ENCODE data around the gene RBCK1. TPM values are rescaled to one million over a fixed set of nuclear protein-coding genes. Genes with fewer than 3 reads are reported as not detected.
"Not testable (repeated sequence)": the region's sequence is repeated elsewhere in the genome, so short reads cannot be mapped to it uniquely, and the experiment has no call there.

RBCK1 gene
- total RNA-seq, 2 experiments from 2014 or later, result 90.9 to 94.0 TPM

DNA sequence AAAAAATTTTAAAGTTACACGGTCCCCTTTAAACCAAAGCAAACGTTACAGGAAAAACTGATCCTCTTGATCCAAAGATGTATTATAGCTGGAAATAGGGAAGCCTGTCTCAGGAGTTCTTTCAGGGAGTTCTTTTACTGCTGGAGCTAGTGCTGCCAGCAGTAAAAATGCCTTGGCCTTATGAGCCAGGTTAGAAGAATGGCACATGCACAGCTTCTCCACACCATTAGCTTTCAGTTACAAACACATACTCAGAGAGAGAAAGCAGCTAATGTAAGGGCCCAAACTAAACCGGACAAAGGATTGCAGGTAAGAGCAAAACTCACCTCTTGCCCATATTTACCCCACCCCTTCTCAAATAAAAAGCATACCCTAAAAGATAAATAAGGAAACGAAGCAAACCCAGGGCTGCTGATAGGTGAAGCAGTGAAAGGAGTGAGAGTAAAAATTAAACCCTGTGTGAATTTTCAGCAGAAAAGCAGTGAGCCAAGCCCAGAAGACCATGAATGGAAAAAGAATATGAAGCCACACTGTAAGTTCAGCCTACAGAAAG, 35.2 kb downstream of the RBCK1 start:
- CTCF ChIA-PET, result no interaction called here
- POLR2A ChIA-PET, result no interaction called here

DNA sequence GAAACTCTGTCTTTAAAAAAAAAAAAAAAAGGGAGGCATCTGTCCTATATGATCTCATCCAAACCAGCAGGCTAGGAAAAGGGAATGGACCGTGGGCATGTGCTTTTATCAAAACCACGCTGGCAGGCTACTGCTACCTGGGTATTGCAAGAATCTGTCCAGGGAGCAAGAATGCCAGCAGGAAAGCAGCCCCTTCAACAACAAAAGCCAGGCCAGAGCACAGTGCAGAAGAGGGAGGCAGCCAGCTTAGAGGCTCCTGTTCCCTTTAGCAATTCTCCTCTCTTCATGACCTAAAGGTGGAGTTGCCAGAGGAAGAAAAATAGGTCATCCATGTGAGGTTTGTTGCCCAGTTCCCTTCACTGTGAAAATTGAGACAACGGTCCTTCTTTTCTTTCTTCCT, 36.0 kb downstream of the RBCK1 start:
- ChIA-PET POLR2A (no interaction called here), CTCF (no interaction called here)

DNA sequence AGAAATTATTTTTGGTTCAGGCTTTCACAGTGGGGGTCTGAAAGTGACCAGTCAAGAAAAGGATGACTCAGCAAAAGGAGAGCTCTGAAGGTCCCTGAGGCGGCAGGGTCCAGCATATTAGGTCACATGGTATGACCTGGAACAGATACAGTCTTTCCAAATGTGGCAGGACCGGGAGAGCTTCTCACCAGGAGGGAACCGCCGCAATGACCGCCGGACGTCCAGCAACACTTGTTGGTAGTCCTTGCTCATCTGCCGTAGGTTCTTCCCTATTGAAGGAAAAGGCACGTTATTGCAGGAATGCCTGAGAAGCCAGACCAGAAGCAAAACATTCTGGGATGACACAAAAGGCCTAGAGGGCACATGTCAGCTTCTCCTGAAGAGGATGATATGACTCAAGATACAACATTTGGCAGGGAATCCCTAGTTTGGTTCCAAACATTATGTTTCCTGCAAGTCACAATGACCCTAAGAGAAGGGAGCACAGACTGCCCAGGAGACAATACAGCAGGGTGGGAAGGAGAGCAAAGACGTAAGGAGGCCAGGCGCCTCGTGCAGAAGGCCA, 36.8 kb downstream of the RBCK1 start:
- ChIA-PET POLR2A (interaction anchor here (0.5 to 1.0 kb wide), 2 partner anchors 54 to 83 kb away, joined by 5 to 6 read pairs; no protein-coding TSS in a partner anchor), CTCF (no interaction called here)

DNA sequence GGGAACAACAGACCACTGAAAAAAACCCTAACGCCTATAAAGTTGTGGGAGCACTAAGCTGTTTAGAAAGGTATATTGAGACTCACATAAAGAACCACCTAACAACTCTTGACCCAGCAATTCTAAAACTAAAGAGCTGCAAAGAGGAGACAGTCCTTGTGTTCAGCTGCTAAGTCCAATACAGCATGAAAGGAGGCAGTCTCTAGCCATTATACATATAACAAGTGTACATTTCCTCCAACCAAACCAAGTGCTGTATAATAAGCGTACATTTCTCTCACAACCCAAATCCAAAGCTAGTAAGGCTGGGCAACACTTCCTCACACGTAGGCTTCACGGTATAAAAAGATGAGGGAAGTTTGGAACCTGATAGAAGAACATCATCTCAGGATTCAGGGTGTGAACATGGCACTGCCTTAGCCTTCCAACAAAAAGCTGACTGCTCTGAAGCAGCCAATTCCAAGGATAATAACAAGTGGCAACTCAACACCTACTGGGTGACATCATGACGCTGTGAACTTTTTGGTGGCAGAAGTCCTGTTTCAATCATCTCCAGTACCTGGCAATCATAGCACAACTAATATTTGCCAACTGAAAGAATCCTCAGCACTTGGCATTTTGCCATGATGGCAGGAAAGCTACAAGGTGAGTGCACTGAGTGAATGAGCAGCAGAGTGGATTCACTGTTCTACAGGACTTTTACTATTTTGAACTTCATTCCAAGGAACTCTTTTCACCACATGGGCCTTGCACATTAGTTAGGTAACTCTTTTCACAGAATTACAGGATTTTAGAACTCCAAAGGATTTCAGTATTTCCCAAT, 37.6 kb downstream of the RBCK1 start:
- CTCF ChIA-PET, result no interaction called here
- POLR2A ChIA-PET, result interaction anchor here (1.0 kb wide), 1 partner anchor 55 kb away, joined by 6 read pairs; no protein-coding TSS in a partner anchor

DNA sequence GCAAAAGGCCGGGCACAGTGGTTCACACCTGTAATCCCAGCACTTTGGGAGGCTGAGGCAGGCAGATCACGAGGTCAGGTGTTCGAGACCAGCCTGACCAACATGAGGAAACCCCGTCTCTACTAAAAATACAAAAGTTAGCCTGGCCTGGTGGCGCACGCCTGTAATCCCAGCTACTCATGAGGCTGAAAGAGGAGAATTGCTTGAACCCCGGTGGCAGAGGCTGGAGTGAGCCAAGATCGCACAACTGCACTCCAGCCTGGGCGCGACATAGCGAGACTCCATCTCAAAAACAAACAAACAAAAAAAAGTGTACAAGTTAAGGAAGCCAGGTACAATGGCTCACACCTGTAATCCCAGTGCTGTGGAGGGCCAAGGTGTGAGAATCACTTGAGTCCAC, 43.9 kb downstream of the RBCK1 start:
- POLR2A ChIA-PET, CTCF ChIA-PET: not testable (repeated sequence)

DNA sequence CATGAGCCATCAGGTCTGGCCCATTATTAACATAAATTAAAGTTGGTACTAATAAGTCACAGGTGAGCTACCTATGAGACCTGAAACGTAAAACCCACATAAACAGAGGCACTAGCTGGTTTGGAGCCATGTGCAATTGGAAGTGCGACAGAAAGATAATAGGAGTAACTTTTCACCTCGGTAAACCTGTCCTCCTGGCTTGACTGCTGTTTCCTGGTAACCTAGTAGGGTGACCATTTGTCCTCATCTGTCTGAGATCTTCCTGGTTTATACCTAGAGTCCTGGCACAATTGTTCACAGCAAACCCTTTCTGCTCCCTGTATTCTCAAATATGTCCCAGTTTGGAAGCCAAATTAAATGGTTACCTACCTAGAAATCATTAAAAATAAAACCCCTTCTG, 46.9 kb downstream of the RBCK1 start:
- POLR2A ChIA-PET, result no interaction called here
- CTCF ChIA-PET, result no interaction called here

DNA sequence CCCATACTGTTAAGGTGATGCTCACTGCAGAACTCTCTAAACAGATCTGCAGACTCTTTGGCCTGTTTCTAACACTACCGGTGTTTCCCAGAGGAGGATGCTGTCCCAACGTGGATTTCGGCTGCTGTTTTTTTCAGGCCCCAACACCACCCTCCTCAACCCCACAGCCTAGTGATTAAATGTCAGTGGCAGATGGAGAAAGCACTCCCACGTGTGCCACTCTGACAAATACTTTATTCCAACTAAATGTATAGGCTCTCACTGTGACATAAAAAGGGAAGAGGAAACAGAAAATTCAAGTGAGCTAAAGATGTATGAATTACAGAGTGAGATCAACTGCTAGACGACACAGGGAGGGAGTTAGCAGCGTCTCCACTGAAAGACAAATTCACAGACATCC, 50.7 kb downstream of the RBCK1 start:
- CTCF ChIA-PET, result interaction anchor here (0.7 kb wide), 1 partner anchor 82 kb away, joined by 3 read pairs; no protein-coding TSS in a partner anchor
- POLR2A ChIA-PET, result no interaction called here

DNA sequence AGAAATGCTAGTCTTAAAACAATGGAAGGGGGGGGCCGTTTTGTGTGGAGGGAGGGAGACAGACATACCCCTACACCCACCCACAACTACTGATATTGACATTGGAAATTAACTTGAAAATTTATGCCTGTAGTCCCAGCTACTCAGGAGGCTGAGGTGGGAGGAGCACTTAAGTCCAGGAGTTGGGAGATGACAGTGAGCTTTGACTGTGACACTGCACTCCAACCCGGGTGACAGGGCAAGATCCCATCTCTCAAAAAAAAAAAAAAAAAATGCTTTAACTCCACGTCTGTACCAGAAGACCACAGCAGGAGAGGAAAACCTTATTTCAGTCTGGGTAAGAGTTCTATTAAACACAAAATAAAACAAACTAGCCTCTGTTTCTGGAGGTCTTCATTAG, 52.1 kb downstream of the RBCK1 start:
- CTCF ChIA-PET, result interaction anchor here (0.9 kb wide), 1 partner anchor 53 kb away, joined by 4 read pairs; no protein-coding TSS in a partner anchor
- POLR2A ChIA-PET, result interaction anchor here (0.6 kb wide), 1 partner anchor 171 kb away, joined by 3 read pairs; no protein-coding TSS in a partner anchor

DNA sequence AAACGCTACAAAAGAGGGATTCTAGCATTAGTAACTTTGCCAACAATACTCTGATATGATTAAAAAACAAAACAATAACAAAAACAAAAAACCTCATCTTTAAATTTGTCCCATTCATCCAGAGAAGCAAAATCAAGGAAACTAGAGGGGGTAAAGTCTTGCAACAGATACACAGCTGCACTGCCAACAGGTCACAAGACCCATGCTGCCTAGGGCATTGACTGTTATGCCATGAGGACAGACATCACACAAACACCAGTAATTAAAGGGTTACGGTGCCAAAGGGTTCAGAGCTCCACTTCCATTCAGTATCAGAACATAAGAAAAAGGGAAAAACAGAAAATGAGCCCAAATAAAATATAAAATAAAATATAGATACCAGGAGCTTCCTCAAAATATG, 52.6 kb downstream of the RBCK1 start:
- ChIA-PET POLR2A (no interaction called here), CTCF (no interaction called here)

DNA sequence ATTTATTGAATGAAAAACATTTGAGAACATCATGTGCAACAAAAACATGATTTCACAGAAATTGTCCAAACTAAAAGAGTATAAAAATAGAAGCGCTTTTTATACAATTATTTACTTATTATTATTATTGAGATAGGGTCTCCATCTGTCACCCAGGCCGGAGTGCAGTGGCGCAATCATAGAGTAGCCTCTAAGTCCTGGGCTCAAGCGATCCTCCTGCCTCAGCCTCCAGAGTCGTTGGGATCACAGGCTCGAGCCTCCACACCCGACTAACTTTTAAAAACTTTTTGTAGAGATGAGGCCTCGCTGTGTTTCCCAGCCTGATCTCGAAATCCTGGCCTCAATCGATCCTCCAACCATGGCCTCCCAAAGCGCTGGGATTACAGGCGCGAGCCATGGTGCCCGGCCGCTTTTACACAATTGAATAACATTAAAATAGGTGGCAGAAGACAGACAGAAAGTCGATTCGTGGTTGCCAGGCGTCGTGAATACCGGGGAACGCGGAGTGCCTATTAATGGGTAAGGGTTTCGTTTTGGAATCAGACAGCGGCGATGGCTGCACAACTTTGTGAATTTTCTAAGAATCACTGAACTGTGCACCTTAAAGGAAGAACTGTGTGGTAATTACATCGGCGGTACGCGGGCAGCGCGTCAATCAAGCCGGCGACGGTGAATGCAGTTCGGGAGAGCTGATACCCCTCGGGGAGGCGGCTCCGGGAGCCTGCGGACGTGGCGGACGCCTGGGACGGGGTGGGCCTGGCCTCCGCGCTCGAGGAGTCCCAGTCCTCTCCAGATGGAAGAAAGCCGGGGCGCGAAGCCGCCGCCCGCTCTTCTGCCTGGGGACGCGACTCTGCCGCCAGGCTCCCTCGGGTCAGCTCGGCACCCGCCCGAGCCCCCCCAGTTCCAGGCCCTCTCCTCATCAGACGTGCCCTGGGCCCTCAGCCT, 53.4 kb downstream of the RBCK1 start:
- ChIA-PET CTCF (interaction anchor here (1.2 kb wide), 1 partner anchor 80 kb away, joined by 3 read pairs; no protein-coding TSS in a partner anchor), POLR2A (interaction anchor here (1.0 to 1.3 kb wide), 2 partner anchors 23 to 54 kb away, joined by 5 read pairs; no protein-coding TSS in a partner anchor)

DNA sequence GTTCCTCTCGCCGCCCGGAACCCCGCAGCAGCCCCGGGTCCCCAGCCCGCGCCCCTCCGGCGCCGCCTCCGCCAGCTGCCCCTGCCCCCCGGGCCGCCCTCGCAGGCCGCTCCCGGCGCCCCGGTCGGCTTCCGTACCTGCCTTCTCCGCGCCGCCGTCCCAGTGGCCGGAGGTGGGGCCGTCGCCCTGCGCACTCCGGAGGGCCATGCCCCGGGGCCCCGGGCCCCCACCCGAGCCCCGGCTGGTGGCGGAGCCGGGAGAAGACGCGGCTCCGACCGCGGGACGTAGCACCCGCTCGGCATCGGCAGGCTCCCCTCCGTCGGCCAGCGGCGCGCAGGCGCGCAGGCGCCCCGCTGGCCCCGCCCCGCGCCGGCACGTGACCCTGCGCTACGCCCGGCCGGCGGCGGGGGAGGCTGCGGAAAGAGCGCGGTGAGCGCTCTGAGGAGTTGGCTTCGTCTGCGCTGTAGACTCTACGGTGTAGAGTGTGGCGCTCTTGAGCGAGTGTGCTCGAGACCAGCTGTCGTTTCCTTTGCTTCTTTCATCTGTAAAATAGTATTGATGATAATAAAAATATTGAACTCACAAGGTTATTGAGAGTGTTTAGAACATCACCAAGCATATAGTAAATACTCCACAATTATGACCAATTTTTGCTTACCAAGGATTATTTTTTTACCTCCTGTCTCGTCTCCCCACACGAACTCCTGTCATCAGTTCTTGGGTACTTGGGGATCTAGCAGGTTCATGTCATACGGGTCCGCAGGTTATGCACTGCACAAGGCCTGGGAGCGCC, 54.3 kb downstream of the RBCK1 start, which contains the start of gene TBC1D20:
TSS of gene TBC1D20 (minus strand) at position 335 of the 793 bp plus-strand sequence. CDS start at position 207, 128 bp downstream.
- ChIA-PET CTCF (interaction anchor here (0.6 to 1.6 kb wide), 3 partner anchors 9 to 108 kb away, joined by 3 to 5 read pairs (median 3); no protein-coding TSS in a partner anchor), POLR2A (interaction anchor here (1.0 to 1.3 kb wide), 2 partner anchors 24 to 55 kb away, joined by 5 read pairs; no protein-coding TSS in a partner anchor)

DNA sequence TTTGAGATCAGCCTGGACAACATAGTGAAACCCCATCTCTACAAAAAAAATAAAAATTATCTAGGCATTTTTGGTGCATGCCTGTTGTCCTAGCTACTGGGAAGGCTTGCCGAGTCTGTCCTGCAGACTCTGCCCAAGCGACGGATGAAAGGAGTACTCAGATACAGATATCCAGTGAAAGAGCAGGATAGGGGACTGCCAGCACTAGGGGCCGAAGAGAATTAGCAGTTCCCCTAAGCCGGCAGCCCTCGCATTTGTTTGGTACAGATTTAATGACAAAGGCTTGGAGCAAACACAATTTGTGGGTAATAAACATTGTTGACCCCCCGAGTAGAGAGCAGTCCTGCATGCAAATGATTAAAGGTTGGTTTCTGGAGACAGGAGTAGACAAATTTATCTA, 59.7 kb downstream of the RBCK1 start:
- ChIA-PET POLR2A (no interaction called here), CTCF (no interaction called here)

DNA sequence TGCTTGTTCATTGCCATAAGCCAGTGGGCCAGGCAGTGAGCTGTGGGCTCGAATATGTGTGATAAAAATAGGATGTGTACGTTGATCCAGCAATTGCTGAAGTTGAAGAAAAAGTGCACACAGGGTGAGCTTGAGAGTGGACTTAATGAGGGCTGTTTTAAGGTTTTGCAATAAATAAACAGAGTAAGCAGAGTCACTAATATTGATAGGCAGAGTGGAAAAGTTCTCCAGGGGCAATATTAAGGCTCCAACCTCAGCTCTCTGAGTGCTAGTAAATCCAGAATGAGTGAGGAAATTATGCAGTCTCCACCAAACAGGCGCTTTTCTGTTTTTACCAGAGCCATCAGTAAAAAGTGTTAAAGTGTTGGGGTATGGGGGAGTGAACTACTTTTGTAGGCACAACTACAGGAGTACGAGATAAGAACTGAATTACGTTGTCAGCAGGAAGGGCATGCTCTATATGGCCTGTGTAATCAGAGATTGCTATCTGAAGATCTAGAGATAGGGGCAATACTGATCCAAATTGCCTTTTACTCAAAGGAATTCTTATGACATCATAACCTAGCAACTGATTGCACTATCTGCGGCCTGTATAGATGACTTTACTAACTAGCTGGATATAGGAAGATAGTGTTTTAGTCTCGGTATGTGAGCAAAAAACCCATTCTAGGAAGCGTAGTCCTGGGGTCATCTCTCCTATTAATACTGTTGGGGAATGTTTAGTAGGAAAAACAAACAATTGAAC, 61.8 kb downstream of the RBCK1 start:
- POLR2A ChIA-PET, result no interaction called here
- CTCF ChIA-PET, result interaction anchor here (0.6 to 1.1 kb wide), 2 partner anchors 8 to 54 kb away, joined by 4 to 5 read pairs; no protein-coding TSS in a partner anchor

DNA sequence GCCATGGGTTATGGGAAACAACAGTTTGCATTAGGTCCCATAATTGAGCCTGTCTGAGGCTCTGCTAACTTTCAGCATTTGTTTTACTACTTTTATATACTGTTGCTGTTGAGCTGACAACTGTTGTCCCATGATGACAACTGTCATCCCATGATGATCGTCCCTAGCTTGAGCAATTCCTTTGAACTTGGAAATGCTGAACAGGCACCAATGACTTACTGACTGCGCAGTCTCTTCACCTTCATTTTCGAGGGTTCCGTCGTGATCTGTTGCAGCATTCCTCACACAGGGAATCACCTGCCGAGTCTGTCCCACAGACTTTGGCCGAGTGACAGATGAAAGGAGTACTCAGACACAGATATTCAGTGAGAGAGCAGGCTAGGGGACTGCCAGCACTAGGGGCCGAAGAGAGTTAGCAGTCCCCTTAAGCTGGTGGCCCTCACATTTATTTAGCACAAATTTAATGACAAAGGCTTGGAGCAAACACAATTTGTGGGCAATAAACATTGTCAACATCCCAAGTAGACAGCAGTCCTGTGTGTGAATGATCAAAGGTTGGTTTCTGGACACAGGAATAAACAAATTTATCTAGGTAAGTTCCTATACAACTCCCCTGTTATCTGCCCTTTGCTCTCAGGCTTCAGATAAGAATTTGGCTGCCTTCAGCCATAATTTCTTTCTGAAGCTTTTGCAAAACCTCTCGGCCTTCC, 64.2 kb downstream of the RBCK1 start:
- CTCF ChIA-PET, result interaction anchor here (1.3 to 1.5 kb wide), 2 partner anchors 9 to 66 kb away, joined by 3 to 5 read pairs; no protein-coding TSS in a partner anchor
- POLR2A ChIA-PET, result no interaction called here

DNA sequence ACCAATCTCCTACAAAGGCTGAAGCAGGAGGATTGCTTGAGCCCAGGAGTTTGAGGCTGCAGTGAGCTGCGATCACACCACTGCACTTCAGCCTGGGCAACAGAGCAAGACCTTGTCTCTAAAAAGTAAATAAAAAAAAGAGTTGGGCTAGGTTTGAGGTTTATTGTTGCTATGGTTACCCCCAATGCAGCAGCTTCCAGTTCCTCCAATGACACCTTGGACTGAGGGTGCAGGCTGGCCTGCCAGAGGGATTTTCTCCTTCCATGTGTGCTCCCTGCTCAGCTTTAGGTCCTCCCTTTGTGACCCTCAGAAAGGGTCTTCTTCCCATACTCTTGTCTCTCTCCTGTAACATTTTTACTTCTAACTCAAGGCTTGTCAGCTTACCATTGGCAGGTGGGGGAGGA, 64.8 kb downstream of the RBCK1 start:
- POLR2A ChIA-PET, result no interaction called here

DNA sequence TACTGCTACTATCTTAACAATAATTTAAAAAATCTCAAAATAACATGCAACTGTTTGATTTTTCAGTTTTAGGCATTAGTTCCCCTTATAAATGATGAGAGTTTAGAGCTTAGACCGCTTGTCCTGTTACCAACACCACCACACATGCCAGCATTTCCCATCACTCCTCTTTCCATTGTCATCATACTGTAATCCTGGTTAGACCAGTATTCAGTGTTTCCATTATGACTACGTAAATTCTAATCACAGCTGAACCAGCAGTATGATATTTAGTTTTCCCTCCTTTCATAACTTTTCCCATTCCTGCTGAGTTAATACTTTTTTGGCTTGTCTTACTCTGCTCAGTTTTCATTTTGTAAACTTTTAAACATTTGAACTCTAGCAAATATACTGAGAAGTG, 66.5 kb downstream of the RBCK1 start:
- ChIA-PET CTCF (no interaction called here), POLR2A (no interaction called here)

More for the DNA sequence above, 64.8 kb downstream of the RBCK1 start:
- CTCF ChIA-PET, result interaction anchor here (1.5 kb wide), 1 partner anchor 67 kb away, joined by 3 read pairs; no protein-coding TSS in a partner anchor
